AG10803 (cell line): ENCODE data around the gene PPARG.

ENCODE experiments used
- DNase-seq: peaks from one replicate; pipeline ENCODE4 v3.0.0; 2010; ENCODE audit warnings: low read depth
- H3K4me3 ChIP-seq: 2 replicates; pipeline ENCODE4 v1.5.1; 2011; ENCODE audit warnings: mild to moderate bottlenecking, low read length, control low read depth
- CTCF ChIP-seq: conservative IDR thresholded peaks from 2 replicates; pipeline ENCODE4 v1.5.1; 2011; ENCODE audit warnings: mild to moderate bottlenecking, low read length, control low read depth, inconsistent platforms

Gene PPARG

GRCh38 chr3:12289524-12289923 lies 654 bp downstream of the PPARG start:
- no peak overlapping the region for H3K4me3 ChIP-seq
- no peak for DNase-seq
- no peak for TF ChIP-seq CTCF

DNA sequence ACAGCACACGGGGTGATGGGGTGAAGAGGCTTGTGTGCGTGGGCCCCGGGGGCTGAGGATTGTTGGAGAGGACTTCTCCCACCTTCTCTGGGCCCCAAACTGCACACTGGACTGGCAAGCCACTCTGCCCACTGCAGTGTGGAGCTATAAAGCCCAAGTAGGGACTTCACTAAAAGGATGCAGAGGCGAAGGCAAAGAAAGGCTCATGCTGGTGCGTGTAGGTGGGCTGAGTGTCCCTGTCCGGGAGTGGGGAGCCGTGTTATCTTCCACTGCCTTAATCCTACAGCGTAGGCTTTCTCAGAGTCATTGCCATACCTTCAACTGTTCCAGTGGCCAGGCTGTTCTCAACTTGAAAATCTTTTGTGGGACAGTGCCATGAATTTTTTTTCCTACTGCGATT lies 3.9 kb downstream of the PPARG start:
- no peak for TF ChIP-seq CTCF
- DNase-seq, result no peak
- H3K4me3 ChIP-seq, result no peak overlapping the region

DNA sequence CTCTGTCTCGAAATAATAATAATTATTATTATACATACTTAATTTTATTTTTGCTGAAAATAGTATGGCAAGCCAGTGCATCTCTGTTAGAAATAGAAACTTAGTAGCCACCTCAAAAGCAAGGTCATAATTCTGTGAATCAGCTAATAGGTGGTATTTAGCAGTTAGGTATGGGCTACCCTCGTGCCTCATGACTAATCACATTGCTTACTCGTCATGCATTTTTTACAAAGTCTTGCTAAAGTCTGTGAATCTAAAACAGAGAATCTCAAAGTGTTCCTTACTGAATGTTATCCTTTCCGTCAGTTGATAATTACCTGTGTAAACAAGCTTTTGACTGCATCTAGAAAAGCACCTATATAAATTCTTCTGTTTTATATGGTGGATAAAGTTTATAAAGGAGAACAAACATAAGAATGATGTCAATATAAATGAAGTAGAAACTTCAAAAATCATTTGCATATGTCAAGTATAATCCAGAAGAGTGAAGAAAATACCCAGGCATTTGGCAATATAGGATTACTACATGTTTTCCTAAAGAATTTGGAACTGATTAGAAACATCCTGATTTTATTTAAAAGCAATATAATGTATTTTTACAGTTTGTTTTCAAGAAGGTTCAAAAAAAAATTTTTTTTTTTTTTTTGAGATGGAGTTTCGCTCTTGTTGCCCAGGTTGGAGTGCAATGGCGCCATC lies 6.2 kb downstream of the PPARG start:
- H3K4me3 ChIP-seq, result no peak overlapping the region
- TF ChIP-seq CTCF, result no peak
- peak; percentile 54 for DNase-seq

DNA sequence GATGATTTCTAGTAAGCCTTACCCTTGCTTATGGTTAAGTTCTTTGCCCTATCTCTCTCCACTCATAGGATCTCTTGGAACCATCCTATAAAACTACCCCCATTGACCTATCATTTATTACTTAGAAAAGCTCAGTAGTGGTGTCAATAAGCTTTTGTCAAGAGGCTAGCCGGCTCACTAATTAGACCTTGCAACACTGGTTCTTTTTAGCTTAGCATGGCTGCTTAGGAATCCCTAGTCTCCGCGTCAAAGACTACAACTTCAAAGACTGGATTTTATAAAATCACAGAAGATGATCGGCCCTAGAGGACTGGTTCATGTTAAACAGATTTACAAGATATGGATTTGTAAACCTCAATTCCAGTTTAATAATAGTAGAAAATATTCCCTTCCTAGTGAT lies 7.6 kb downstream of the PPARG start:
- H3K4me3 ChIP-seq, result no peak overlapping the region
- DNase-seq, result no peak
- TF ChIP-seq CTCF, result no peak

GRCh38 chr3:12299026-12299425 lies 10.2 kb downstream of the PPARG start:
- H3K4me3 ChIP-seq, result no peak overlapping the region
- DNase-seq, result no peak
- no peak for TF ChIP-seq CTCF

DNA sequence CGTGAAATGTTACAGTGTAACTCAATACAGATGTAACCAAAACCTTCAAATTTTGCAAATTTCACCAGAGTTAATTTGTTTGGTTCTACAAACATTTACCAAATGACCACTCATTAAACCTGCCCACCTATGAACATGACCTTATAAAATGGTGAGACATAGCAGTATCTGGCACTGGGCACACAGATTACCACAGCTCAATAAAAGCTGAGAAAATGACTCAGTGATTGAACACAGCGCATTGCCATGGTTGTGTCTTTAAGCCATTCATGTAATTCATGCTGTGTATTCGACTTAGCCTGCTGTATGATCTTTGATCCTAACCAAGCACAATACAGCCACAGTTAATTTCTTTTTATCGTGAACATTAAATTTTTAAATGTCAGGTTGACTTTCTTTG lies 11.3 kb downstream of the PPARG start:
- TF ChIP-seq CTCF, result no peak
- H3K4me3 ChIP-seq, result no peak overlapping the region
- DNase-seq, result no peak

DNA sequence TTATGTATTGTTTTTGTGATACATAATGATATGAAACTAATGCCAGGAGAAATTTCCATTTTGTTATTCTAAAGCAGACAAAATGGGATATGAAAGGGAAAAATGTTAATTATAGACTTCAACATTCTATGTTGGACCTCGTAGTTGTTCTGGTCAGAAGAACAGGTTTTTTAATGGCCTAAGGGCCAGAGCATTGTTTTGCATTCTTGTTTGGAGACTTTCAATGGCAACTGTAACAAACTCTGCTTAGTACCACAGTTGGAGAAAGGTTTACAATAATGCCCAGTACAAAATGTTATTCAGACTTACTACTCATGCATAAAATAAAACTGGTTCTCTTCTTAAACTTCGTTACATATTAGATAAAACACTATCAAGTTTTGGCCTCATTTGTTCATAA lies 12.2 kb downstream of the PPARG start:
- no peak for TF ChIP-seq CTCF
- DNase-seq, result no peak

More for the DNA sequence above, 12.2 kb downstream of the PPARG start:
- no peak overlapping the region for H3K4me3 ChIP-seq
